ENCODE measurements around the gene ZNF557. TPM values are rescaled to one million over a fixed set of nuclear protein-coding genes. Genes with fewer than 3 reads are reported as not detected.

The ZNF557 gene
- total RNA-seq, 4 donors from 2014 or later: 3.7 to 10.1 (median 6.8) TPM

DNA sequence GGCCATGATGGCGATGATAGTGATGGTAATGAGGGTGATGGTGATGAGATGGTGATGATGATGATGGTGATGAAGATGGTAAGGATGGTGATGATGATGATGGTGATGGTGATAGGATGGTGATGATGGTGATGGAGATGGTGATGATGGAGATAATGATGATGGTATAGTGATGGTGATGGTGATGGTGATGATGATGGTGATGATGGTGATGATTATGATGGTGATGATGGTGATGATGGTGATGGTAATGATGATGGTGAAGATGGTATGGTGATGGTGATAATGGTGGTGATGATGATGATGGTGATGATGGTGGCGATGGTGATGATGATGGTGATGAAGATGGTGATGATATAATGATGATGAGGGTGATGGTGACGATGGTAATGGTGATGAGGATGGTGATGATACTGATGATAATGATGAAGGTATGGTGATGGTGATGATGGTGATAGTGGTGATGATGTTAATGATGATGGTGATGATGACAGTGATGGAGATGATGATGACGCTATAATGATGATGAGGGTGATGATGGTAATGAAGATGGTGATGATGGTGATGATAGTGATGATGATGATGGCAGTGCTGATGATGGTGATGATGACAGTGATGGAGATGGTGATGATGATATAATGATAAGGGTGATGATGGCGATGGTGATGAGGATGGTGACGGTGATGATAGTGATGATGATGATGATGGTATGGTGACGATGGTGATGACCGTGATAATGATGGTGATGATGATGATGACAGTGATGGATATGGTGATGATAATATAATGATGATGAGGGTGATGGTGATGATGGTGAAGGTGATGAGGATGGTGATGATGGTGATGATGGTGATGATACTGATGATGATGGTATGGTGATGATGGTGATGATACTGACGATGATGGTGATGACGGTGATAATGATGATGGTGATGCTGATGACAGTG, 37.5 kb downstream of the ZNF557 start:
- H3K36me3 ChIP-seq: no peaks in the 10 kb centered on the region
- no peak overlapping the region for H3K27ac ChIP-seq
- H3K27me3 ChIP-seq: peaks cover 0 to 16% (median 0%) of the 10 kb centered on the region in 4 donors
- 77 to 81% methylated on average over 10 of the region's 10 CpGs for whole genome bisulfite sequencing, 2 donors
- no peak overlapping the region for H3K4me3 ChIP-seq
- no peaks in the 10 kb centered on the region for H3K9me3 ChIP-seq
- intact Hi-C loops (cut with DNase I): loop anchor here (10.0 kb wide), 1 partner anchor 228 kb away; no protein-coding TSS in a partner anchor
- peaks cover 0 to 5% (median 3%) of the 10 kb centered on the region in 3 donors for H3K4me1 ChIP-seq
- DNase-seq: no peak
- TF ChIP-seq POLR2A (IDR thresholded peaks at IDR 0.05) (no peak), CTCF (IDR thresholded peaks at IDR 0.05) (no peak)

DNA sequence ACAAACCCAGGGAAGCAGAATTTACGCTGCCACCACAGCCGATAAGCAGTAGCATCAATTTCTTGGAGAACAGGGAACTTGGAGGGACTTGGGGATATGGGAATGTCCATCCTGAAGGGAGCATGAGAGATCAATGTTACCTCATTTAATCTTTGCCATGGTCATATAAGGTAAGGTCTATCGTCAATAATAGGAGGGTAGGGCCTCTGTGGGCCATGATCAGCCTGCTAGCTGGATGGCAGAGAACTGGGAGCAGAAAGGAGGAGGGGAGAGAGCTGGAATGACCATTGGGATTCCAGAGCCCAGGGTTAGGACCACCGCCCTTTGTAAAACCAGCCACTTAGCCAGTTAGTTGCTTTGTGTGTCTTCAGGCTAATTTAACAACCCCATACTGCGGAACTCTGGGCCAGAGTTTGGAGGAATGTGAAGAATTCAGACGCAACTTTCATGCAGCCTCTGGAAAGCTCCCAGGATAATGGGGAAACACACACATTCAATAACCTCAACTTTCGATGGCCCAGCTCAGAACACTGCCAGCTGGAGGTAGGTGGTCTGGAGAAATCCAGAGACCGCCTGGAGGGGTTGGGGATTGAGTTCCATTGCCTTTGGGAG, 40.3 kb downstream of the ZNF557 start:
- Histone ChIP-seq H3K4me1 (no peaks in the 10 kb centered on the region), H3K4me3 (no peak overlapping the region), H3K27ac (no peak overlapping the region), H3K27me3 (peaks cover 0 to 2% (median 0%) of the 10 kb centered on the region in 4 donors), H3K9me3 (no peaks in the 10 kb centered on the region), H3K36me3 (no peaks in the 10 kb centered on the region)
- DNase-seq: no peak
- intact Hi-C loops (cut with DNase I): loop anchor here (10.0 kb wide), 1 partner anchor 225 kb away; no protein-coding TSS in a partner anchor
- TF ChIP-seq POLR2A (IDR thresholded peaks at IDR 0.05) (no peak), CTCF (IDR thresholded peaks at IDR 0.05) (no peak)
- 51 to 59% methylated on average over 7 to 8 of the region's 8 CpGs for WGBS, 2 donors

- Histone ChIP-seq H3K27me3 (no peaks in the 10 kb centered on the region), H3K4me3 (no peak overlapping the region), H3K9me3 (no peaks in the 10 kb centered on the region), H3K27ac (no peak overlapping the region), H3K4me1 (no peaks in the 10 kb centered on the region), H3K36me3 (peaks cover 0 to 22% (median 0%) of the 10 kb centered on the region in 3 donors)
- 76 to 82% methylated on average over 4 of the region's 4 CpGs for WGBS, 2 donors
- intact Hi-C loops (cut with DNase I): no loop called here
- no peak for DNase-seq
- TF ChIP-seq POLR2A (IDR thresholded peaks at IDR 0.05) (no peak), CTCF (IDR thresholded peaks at IDR 0.05) (no peak)
Measured at GRCh38 chr19:7112675-7113074, 43.2 kb downstream of the ZNF557 start.

DNA sequence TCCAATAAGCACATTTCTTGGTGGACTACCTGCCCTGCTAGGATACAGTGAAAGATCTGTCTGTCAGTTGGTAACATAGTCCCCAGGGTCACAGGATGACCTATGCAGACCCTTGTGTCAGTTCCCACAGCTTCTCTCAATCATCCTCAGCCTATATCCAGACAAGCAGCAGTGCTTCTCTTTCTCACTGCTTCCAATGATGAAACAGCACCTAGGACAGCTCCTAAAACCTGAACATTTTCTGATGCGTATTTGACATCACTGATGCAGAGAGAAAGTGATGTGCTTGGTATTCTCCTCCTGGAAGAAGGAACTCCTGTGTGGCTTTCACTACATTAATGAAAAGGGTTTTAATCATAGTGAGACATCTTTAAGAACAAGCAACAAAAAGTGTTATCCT, 43.7 kb downstream of the ZNF557 start:
- TF ChIP-seq POLR2A (IDR thresholded peaks at IDR 0.05): no peak
- TF ChIP-seq CTCF (IDR thresholded peaks at IDR 0.05): no peak
- no peaks in the 10 kb centered on the region for H3K4me1 ChIP-seq
- DNase-seq: no peak
- 100% methylated on average over 1 of the region's 1 CpG for WGBS, 2 donors
- H3K9me3 ChIP-seq: no peaks in the 10 kb centered on the region
- peaks cover 0 to 28% (median 0%) of the 10 kb centered on the region in 3 donors for H3K36me3 ChIP-seq
- no peaks in the 10 kb centered on the region for H3K27me3 ChIP-seq
- no peak overlapping the region for H3K27ac ChIP-seq
- H3K4me3 ChIP-seq: no peak overlapping the region
- intact Hi-C loops (cut with DNase I): no loop called here

- Histone ChIP-seq H3K27ac (no peak overlapping the region), H3K27me3 (no peaks in the 10 kb centered on the region), H3K4me1 (no peaks in the 10 kb centered on the region), H3K36me3 (peaks cover 0 to 52% (median 0%) of the 10 kb centered on the region in 3 donors), H3K4me3 (no peak overlapping the region), H3K9me3 (no peaks in the 10 kb centered on the region)
- DNase-seq: no peak
- TF ChIP-seq POLR2A (IDR thresholded peaks at IDR 0.05) (no peak), CTCF (IDR thresholded peaks at IDR 0.05) (no peak)
- WGBS, 2 donors: 70 to 82% methylated on average over 5 to 6 of the region's 6 CpGs
- intact Hi-C loops (cut with DNase I): no loop called here
Measured at GRCh38 chr19:7115721-7116120, 46.2 kb downstream of the ZNF557 start.

Data from esophagus squamous epithelium (tissue), 5 donors.